Keratinocyte (primary cell): ENCODE results near the gene TP73. TPM values are rescaled to one million over a fixed set of nuclear protein-coding genes. Genes with fewer than 3 reads are reported as not detected.

Experiments
- DNase-seq: peaks from one replicate; pipeline ENCODE4 v3.0.0-alpha.2; 2011; ENCODE audit warnings: low read depth, missing footprints, low spot score
- FAIRE-seq: peaks from 2 replicates; lab custom pipeline; 2011; peaks lifted over from hg19 to GRCh38; lab: Jason Lieb, UNC
- H2AFZ ChIP-seq: 2 replicates; pipeline ENCODE4 v1.6.0; 2012; ENCODE audit warnings: low read length, control low read depth, inconsistent platforms; ENCODE audit not compliant: control insufficient read depth
- H3K27ac ChIP-seq: 2 replicates; pipeline ENCODE4 v1.5.1; 2011; ENCODE audit warnings: low read length; ENCODE audit not compliant: control insufficient read depth, insufficient read depth
- H3K27me3 ChIP-seq: 3 replicates; pipeline ENCODE4 v1.6.0; 2011; ENCODE audit warnings: low read length; ENCODE audit not compliant: control insufficient read depth, insufficient read depth; ENCODE audit errors: extremely low read depth
- H3K36me3 ChIP-seq, 2 experiments: 2 replicates in 1 of 2; 3 replicates in 1 of 2; pipeline ENCODE4 v1.5.1; 2011; ENCODE audit warnings: low read length in 2 of 2, mild to moderate bottlenecking in 1 of 2; ENCODE audit not compliant: control insufficient read depth in 2 of 2, insufficient read depth in 2 of 2; ENCODE audit errors: extremely low read depth in 1 of 2
- H3K4me1 ChIP-seq: 3 replicates; pipeline ENCODE4 v1.5.1; 2011; ENCODE audit warnings: low read length; ENCODE audit not compliant: control insufficient read depth, insufficient read depth; ENCODE audit errors: extremely low read depth
- H3K4me2 ChIP-seq: 3 replicates; pipeline ENCODE4 v1.6.0; 2011; ENCODE audit warnings: low read depth, low read length; ENCODE audit not compliant: control insufficient read depth, insufficient read depth; ENCODE audit errors: extremely low read depth
- H3K4me3 ChIP-seq, 3 experiments: fragments of 200-600 bp in 1 of 3; sonication (generic) in 1 of 3; 2 replicates in 2 of 3; 3 replicates in 1 of 3; pipeline ENCODE4 v1.5.1; 2011 to 2016; ENCODE audit warnings: low read length in 3 of 3, mild to moderate bottlenecking in 3 of 3, control low read depth in 2 of 3, inconsistent platforms in 1 of 3, low read depth in 1 of 3, mixed read lengths in 1 of 3, mixed run types in 1 of 3, moderate library complexity in 1 of 3; ENCODE audit not compliant: control insufficient read depth in 2 of 3, insufficient read depth in 2 of 3; ENCODE audit errors: extremely low read depth in 1 of 3
- H3K79me2 ChIP-seq: 2 replicates; pipeline ENCODE4 v1.6.0; 2012; ENCODE audit warnings: low read length; ENCODE audit not compliant: control insufficient read depth, insufficient read depth
- H3K9ac ChIP-seq: 3 replicates; pipeline ENCODE4 v1.6.0; 2011; ENCODE audit warnings: low read length; ENCODE audit not compliant: control insufficient read depth, insufficient read depth; ENCODE audit errors: extremely low read depth
- H3K9me1 ChIP-seq: 3 replicates; pipeline ENCODE4 v1.6.0; 2011; ENCODE audit warnings: low read length; ENCODE audit not compliant: control insufficient read depth, insufficient read depth; ENCODE audit errors: extremely low read depth
- H3K9me3 ChIP-seq: 2 replicates; pipeline ENCODE4 v1.5.1; 2012; ENCODE audit warnings: low read depth, low read length; ENCODE audit not compliant: control insufficient read depth
- H4K20me1 ChIP-seq: 3 replicates; pipeline ENCODE4 v1.6.0; 2011; ENCODE audit warnings: low read length; ENCODE audit not compliant: control insufficient read depth, insufficient read depth; ENCODE audit errors: extremely low read depth
- CTCF ChIP-seq, 3 experiments: IDR thresholded peaks in 1 of 3; conservative IDR thresholded peaks in 1 of 3; optimal IDR thresholded peaks in 1 of 3; 2 replicates in 2 of 3; 3 replicates in 1 of 3; pipeline versions ENCODE3 to v1.5.1; 2011; ENCODE audit warnings: low read length in 3 of 3, mild to moderate bottlenecking in 3 of 3, moderate library complexity in 2 of 3, control low read depth in 1 of 3, inconsistent platforms in 1 of 3; ENCODE audit not compliant: insufficient read depth in 2 of 3; ENCODE audit errors: extremely low read depth in 1 of 3
- EZH2 ChIP-seq: IDR thresholded peaks from one replicate; pipeline ENCODE4 v1.6.1; 2012; ENCODE audit warnings: inconsistent platforms, mild to moderate bottlenecking, low read length, moderate library complexity
- dilution Hi-C: fragments of 300-500 bp; cut with MboI; formaldehyde crosslinking; loops from one replicate; pipeline ENCODE4 v1.7.0; 2020; ENCODE audit warnings: low sequenced_read_pairs; ENCODE audit not compliant: extremely low pct_ligation_motif_present
- polyA plus RNA-seq, 5 experiments: library from polyadenylated mRNA; depleted of rRNA in 3 of 5; stranded (reverse) in 3 of 5; stranded (forward) in 1 of 5; unstranded in 1 of 5; fragments of >200 nt; gene quantifications; 1 replicate in 1 of 5; 2 replicates in 3 of 5; 3 replicates in 1 of 5; pipeline versions ENCODE4 v1.2.1 to v1.2.3, GENCODE V29; 2011 to 2012; ENCODE audit warnings: missing spikeins in 2 of 5, low read depth in 1 of 5, low replicate concordance in 1 of 5

Gene TP73
- polyA plus RNA-seq, 1 donor (not counting 4 experiments of a cell fraction or from before 2014, with no cell fraction given): 0.14 TPM

- FAIRE-seq (no peak), DNase-seq (no peak)
- Histone ChIP-seq H4K20me1 (no peaks in the 10 kb centered on the region), H3K9me1 (no peaks in the 10 kb centered on the region), H3K4me3 (no peak overlapping the region), H2AFZ (no peak overlapping the region), H3K9ac (no peak overlapping the region), H3K4me1 (no peaks in the 10 kb centered on the region), H3K27ac (no peak overlapping the region), H3K79me2 (no peaks in the 10 kb centered on the region), H3K36me3 (peaks cover 13 to 22% of the 10 kb centered on the region in 2 experiments), H3K27me3 (no peaks in the 10 kb centered on the region), H3K9me3 (no peaks in the 10 kb centered on the region), H3K4me2 (no peak overlapping the region)
- dilution Hi-C loops: loop anchor here (25.0 kb wide), 1 partner anchor 104 kb away; no protein-coding TSS in a partner anchor
- TF ChIP-seq EZH2 (no peak), CTCF (optimal IDR thresholded peaks at IDR 0.05 in 1 of 3, IDR thresholded peaks at IDR 0.05 in 1 of 3, conservative IDR thresholded peaks at IDR 0.05 in 1 of 3; ENCODE audit: extremely low read depth in 1 of 3, insufficient read depth in 2 of 3, low read length in 3 of 3) (no peak)
Measured at GRCh38 chr1:3641046-3641760, 11.1 kb upstream of the TP73 start.

GRCh38 chr1:3641816-3642215 is 10.5 kb upstream of the TP73 start:
- no peak for DNase-seq

More at GRCh38 chr1:3641816-3642215, 10.5 kb upstream of the TP73 start:
- Histone ChIP-seq H3K27ac (no peak overlapping the region), H3K9ac (no peak overlapping the region), H3K79me2 (no peaks in the 10 kb centered on the region), H3K36me3 (peaks cover 13 to 20% of the 10 kb centered on the region in 2 experiments), H4K20me1 (no peaks in the 10 kb centered on the region), H3K4me3 (no peak overlapping the region), H3K9me3 (no peaks in the 10 kb centered on the region), H3K4me2 (no peak overlapping the region), H3K27me3 (no peaks in the 10 kb centered on the region), H2AFZ (no peak overlapping the region), H3K4me1 (no peaks in the 10 kb centered on the region), H3K9me1 (no peaks in the 10 kb centered on the region)
- no peak for FAIRE-seq
- dilution Hi-C loops: loop anchor here (25.0 kb wide), 1 partner anchor 105 kb away; no protein-coding TSS in a partner anchor
- TF ChIP-seq CTCF (optimal IDR thresholded peaks at IDR 0.05 in 1 of 3, IDR thresholded peaks at IDR 0.05 in 1 of 3, conservative IDR thresholded peaks at IDR 0.05 in 1 of 3; ENCODE audit: extremely low read depth in 1 of 3, insufficient read depth in 2 of 3, low read length in 3 of 3): no peak
- no peak for TF ChIP-seq EZH2
